Chondrocyte (in vitro differentiated cells): ENCODE measurements around the gene GRAMD1B. TPM values are rescaled to one million over a fixed set of nuclear protein-coding genes. Genes with fewer than 3 reads are reported as not detected.
"Not testable (repeated sequence)": the region's sequence is repeated elsewhere in the genome, so short reads cannot be mapped to it uniquely, and the experiment has no call there.

Experiments used
- DNase-seq: peaks from one replicate; pipeline ENCODE4 v3.0.0; 2021; ENCODE audit warnings: mixed read lengths, low spot score
- H3K27ac Mint-ChIP-seq: one replicate; pipeline ENCODE4 v1.8.0; 2021; ENCODE audit warnings: mild to moderate bottlenecking, moderate library complexity, mixed read lengths; ENCODE audit not compliant: unreplicated experiment
- H3K27me3 Mint-ChIP-seq: 2 replicates; pipeline ENCODE4 v1.8.0; 2021; ENCODE audit warnings: low read depth, mixed read lengths
- H3K36me3 Mint-ChIP-seq: 2 replicates; pipeline ENCODE4 v1.8.0; 2021; ENCODE audit warnings: low read depth, mixed read lengths
- H3K4me1 Mint-ChIP-seq: 2 replicates; pipeline ENCODE4 v1.8.0; 2021; ENCODE audit warnings: low read depth, mild to moderate bottlenecking, mixed read lengths
- H3K4me3 Mint-ChIP-seq: one replicate; pipeline ENCODE4 v1.8.0; 2021; ENCODE audit warnings: mild to moderate bottlenecking, moderate library complexity, mixed read lengths; ENCODE audit not compliant: unreplicated experiment
- H3K9me3 Mint-ChIP-seq: 2 replicates; pipeline ENCODE4 v1.8.0; 2021; ENCODE audit warnings: low read depth, mixed read lengths
- total RNA-seq: library from RNA; stranded (reverse); gene quantifications from 3 replicates; pipeline ENCODE4 v1.2.1, GENCODE V29; 2021
- TF ChIP-seq, protein P1 (sequence below): fragments of 200-600 bp; sonication (generic); IDR thresholded peaks from 2 replicates; pipeline ENCODE4 v1.5.0; 2021; ENCODE audit warnings: antibody characterized with exemption, mild to moderate bottlenecking, moderate library complexity

GRAMD1B gene
- total RNA-seq, 1 donor from 2014 or later = 0.99 TPM

- DNase-seq = no peak
- Mint-ChIP-seq H3K9me3 (no peaks in the 10 kb centered on the region), H3K27me3 (peaks cover 2% of the 10 kb centered on the region), H3K27ac (no peak overlapping the region), H3K36me3 (no peaks in the 10 kb centered on the region), H3K4me1 (no peaks in the 10 kb centered on the region), H3K4me3 (no peak overlapping the region)
- TF ChIP-seq, protein P1, sequence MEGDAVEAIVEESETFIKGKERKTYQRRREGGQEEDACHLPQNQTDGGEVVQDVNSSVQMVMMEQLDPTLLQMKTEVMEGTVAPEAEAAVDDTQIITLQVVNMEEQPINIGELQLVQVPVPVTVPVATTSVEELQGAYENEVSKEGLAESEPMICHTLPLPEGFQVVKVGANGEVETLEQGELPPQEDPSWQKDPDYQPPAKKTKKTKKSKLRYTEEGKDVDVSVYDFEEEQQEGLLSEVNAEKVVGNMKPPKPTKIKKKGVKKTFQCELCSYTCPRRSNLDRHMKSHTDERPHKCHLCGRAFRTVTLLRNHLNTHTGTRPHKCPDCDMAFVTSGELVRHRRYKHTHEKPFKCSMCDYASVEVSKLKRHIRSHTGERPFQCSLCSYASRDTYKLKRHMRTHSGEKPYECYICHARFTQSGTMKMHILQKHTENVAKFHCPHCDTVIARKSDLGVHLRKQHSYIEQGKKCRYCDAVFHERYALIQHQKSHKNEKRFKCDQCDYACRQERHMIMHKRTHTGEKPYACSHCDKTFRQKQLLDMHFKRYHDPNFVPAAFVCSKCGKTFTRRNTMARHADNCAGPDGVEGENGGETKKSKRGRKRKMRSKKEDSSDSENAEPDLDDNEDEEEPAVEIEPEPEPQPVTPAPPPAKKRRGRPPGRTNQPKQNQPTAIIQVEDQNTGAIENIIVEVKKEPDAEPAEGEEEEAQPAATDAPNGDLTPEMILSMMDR = no peak
These were observed 138.3 kb downstream of the GRAMD1B start for GRCh38 chr11:123568367-123568870.

- Mint-ChIP-seq H3K4me3 (no peak overlapping the region), H3K27me3 (peaks cover 5% of the 10 kb centered on the region), H3K4me1 (no peaks in the 10 kb centered on the region), H3K36me3 (no peaks in the 10 kb centered on the region), H3K27ac (no peak overlapping the region), H3K9me3 (no peaks in the 10 kb centered on the region)
- no peak for DNase-seq
- TF ChIP-seq, protein P1 = no peak
These were observed 139.3 kb downstream of the GRAMD1B start for GRCh38 chr11:123569393-123569792.

DNA sequence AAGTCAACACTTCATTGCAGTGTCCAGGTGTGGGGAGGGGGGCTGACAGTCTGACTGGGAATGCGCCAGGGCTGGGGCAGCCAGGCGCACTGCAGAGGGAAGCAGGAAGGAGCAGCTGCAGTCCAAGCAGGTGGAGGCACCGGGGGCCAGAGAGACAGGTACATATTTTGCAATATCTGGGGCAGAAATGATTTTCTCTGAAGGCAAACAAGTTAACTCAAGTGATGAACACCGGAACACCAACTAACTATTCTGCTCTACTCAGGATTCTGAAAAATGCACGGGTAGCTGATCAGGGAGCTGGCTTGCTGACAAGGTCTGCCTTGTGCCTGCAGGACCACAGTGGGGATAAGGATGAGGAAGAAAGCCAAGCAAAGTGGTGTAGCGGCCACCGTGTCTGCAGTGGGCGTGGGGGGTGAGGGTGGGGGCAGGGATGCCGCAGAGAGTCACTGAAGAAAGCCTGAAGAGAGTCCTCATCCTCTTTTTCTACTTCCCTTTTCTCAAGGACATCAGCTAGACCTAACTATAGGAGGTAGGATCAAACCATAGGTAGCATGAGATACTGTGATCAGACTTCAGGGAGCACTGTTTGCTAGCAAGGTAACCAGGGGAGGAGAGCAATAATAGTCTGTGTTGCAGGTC lies 141.0 kb downstream of the GRAMD1B start:
- H3K4me3 Mint-ChIP-seq = no peak overlapping the region
- DNase-seq = no peak
- H3K27me3 Mint-ChIP-seq = peaks cover 14% of the 10 kb centered on the region
- no peak overlapping the region for H3K27ac Mint-ChIP-seq
- H3K36me3 Mint-ChIP-seq = no peaks in the 10 kb centered on the region
- no peaks in the 10 kb centered on the region for H3K9me3 Mint-ChIP-seq
- no peaks in the 10 kb centered on the region for H3K4me1 Mint-ChIP-seq
- TF ChIP-seq, protein P1 = no peak

- not testable (repeated sequence) for H3K9me3 Mint-ChIP-seq, H3K4me3 Mint-ChIP-seq, DNase-seq, H3K36me3 Mint-ChIP-seq, H3K4me1 Mint-ChIP-seq, H3K27ac Mint-ChIP-seq
- peaks cover 18% of the 10 kb centered on the region for H3K27me3 Mint-ChIP-seq
These were observed 142.7 kb downstream of the GRAMD1B start for GRCh38 chr11:123572791-123573190.

DNA sequence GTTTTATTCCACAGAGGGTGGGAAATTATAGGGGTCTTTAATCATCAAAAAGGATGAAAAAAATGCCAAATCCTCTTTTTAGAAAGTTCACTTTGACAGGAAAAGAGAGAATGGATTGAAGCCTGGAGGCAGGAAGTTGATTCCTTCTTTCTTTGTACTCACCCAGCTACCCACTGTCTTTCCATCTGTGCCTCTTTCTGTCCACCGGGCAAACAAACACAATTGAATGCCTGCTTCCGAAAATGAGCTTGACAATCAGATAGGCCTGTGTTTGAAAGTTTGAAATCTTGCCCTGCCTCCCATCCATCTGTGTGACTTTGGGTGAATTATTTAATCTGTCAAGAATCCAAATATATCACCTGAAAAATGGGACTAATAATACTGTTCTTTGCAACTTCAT lies 143.2 kb downstream of the GRAMD1B start:
- Mint-ChIP-seq H3K4me1 (peaks cover 4% of the 10 kb centered on the region), H3K27ac (no peak overlapping the region), H3K27me3 (peaks cover 18% of the 10 kb centered on the region), H3K36me3 (no peaks in the 10 kb centered on the region), H3K4me3 (no peak overlapping the region), H3K9me3 (no peaks in the 10 kb centered on the region)
- TF ChIP-seq, protein P1 = no peak
- DNase-seq = no peak

- Mint-ChIP-seq H3K27ac (no peak overlapping the region), H3K4me3 (no peak overlapping the region), H3K9me3 (no peaks in the 10 kb centered on the region), H3K4me1 (peaks cover 6% of the 10 kb centered on the region), H3K36me3 (no peaks in the 10 kb centered on the region), H3K27me3 (peaks cover 25% of the 10 kb centered on the region)
- no peak for DNase-seq
- TF ChIP-seq, protein P1 = no peak
These were observed 145.4 kb downstream of the GRAMD1B start for GRCh38 chr11:123575441-123575840.
